ENCODE data around the gene RBM12. TPM values are rescaled to one million over a fixed set of nuclear protein-coding genes. Genes with fewer than 3 reads are reported as not detected.

The RBM12 gene
- total RNA-seq, 1 donor from 2014 or later = 139 TPM

GRCh38 chr20:35661053-35661452 lies 3.6 kb downstream of the RBM12 start:
- DNase-seq = no peak
- ATAC-seq (ENCODE audit: low read depth) = no peak
- no peaks in the 10 kb centered on the region for H3K27me3 Mint-ChIP-seq
- peaks cover 31% of the 10 kb centered on the region for H3K36me3 Mint-ChIP-seq (ENCODE audit: low read depth)
- H3K4me3 Mint-ChIP-seq = peak overlapping the region; percentile 94
- intact Hi-C loops (cut with micrococcal nuclease) = loop anchor here (5.0 kb wide), 1 partner anchor 59 kb away; no protein-coding TSS in a partner anchor
- POLR2A ChIA-PET = interaction anchor here (0.5 to 1.7 kb wide), 2 partner anchors 16 to 45 kb away, joined by 3 to 7 read pairs; partner anchors contain the start of gene SPAG4
- no peaks in the 10 kb centered on the region for H3K9me3 Mint-ChIP-seq
- no peak for TF ChIP-seq CTCF (IDR thresholded peaks at IDR 0.05)
- H3K4me1 Mint-ChIP-seq = peaks cover 75% of the 10 kb centered on the region
- no peak overlapping the region for H3K27ac Mint-ChIP-seq
- CTCF ChIA-PET = no interaction called here

- TF ChIP-seq CTCF (IDR thresholded peaks at IDR 0.05) = no peak
- Mint-ChIP-seq H3K27ac (peak overlapping the region; percentile 12), H3K4me3 (peak overlapping the region; percentile 46), H3K36me3 (ENCODE audit: low read depth) (peaks cover 31% of the 10 kb centered on the region), H3K4me1 (peaks cover 75% of the 10 kb centered on the region), H3K9me3 (no peaks in the 10 kb centered on the region), H3K27me3 (no peaks in the 10 kb centered on the region)
- ChIA-PET CTCF (no interaction called here), POLR2A (interaction anchor here (0.5 to 1.7 kb wide), 4 partner anchors 44 to 1708 kb away, joined by 3 to 7 read pairs (median 4); partner anchors contain the start of genes RBM39 and SPAG4)
- ATAC-seq (ENCODE audit: low read depth) = no peak
- intact Hi-C loops (cut with micrococcal nuclease) = loop anchor here (5.0 kb wide), 1 partner anchor 58 kb away; no protein-coding TSS in a partner anchor
- DNase-seq = no peak
Measured at GRCh38 chr20:35660122-35660937, 4.4 kb downstream of the RBM12 start.

DNA sequence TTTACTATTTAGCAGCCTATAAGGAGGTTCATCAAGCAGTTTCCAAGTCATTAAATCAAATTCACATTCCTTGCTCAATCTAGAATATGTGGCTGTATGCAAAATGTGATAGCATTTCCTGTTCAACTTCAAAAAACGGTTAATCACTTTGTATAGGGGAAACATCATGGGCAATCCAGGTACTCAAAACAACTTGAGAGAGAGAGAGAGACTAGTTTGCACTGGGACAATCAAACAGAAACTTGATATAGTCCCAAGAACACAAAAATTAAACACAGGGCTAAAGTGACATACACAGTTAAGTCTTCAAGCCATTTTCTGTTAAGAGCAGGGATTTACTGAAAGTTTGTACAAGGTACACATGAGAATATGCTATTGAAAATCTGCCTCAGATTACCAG lies 7.4 kb downstream of the RBM12 start:
- no peak overlapping the region for H3K27ac Mint-ChIP-seq
- peaks cover 16% of the 10 kb centered on the region for H3K36me3 Mint-ChIP-seq (ENCODE audit: low read depth)
- DNase-seq = no peak
- no peaks in the 10 kb centered on the region for H3K9me3 Mint-ChIP-seq
- TF ChIP-seq CTCF (IDR thresholded peaks at IDR 0.05) = no peak
- no peak overlapping the region for H3K4me3 Mint-ChIP-seq
- CTCF ChIA-PET = no interaction called here
- POLR2A ChIA-PET = no interaction called here
- no peaks in the 10 kb centered on the region for H3K27me3 Mint-ChIP-seq
- ATAC-seq (ENCODE audit: low read depth) = no peak
- H3K4me1 Mint-ChIP-seq = peaks cover 55% of the 10 kb centered on the region
- intact Hi-C loops (cut with micrococcal nuclease) = no loop called here

DNA sequence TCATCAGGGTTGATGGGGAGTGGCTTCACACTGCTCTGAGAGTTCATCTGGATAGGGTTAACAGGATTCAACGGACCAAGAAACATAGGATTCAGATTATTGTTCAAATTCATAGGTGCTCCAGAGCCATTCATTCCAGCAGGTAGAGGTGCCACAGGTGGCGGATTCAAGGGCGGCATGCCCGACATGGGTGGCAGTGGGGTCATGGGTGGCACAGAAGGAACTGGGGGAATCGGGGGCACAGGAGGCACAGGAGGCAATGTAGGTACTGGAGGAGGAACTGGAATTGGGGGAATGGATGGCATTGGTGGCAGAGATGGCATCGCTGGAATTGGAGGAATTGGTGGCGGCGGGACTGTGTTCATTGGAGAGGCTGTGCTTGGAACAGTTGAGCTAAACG lies 10.3 kb downstream of the RBM12 start:
- intact Hi-C loops (cut with micrococcal nuclease) = no loop called here
- no peak for DNase-seq
- H3K36me3 Mint-ChIP-seq (ENCODE audit: low read depth) = peaks cover 33% of the 10 kb centered on the region
- H3K4me3 Mint-ChIP-seq = no peak overlapping the region
- H3K27ac Mint-ChIP-seq = no peak overlapping the region
- no peaks in the 10 kb centered on the region for H3K9me3 Mint-ChIP-seq
- H3K4me1 Mint-ChIP-seq = peaks cover 35% of the 10 kb centered on the region
- ATAC-seq (ENCODE audit: low read depth) = no peak
- no peaks in the 10 kb centered on the region for H3K27me3 Mint-ChIP-seq
- ChIA-PET POLR2A (interaction anchor here (0.5 to 1.5 kb wide), 3 partner anchors 10 to 101 kb away, joined by 3 read pairs; partner anchors contain the start of genes CPNE1 and RBM12), CTCF (no interaction called here)
- no peak for TF ChIP-seq CTCF (IDR thresholded peaks at IDR 0.05)

DNA sequence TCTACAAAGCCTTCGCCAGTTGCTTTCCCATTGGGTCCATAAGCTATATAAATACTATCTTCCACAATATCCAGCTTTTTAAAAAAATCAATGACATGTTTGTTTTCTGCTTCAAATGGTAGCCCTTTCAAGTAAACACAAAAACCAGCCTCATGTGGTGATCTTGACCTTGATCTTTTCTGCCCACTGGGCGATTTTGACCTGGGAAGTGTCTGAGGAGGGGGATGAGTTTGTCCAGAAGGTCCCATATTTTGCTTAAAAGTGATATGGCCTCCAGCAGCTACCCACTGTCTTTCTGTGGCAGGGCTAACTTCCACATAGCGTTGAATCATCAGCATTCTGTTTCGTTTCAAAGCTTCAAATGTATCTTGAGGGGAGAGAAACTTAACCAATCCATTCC lies 10.8 kb downstream of the RBM12 start:
- ChIA-PET POLR2A (interaction anchor here (1.5 kb wide), 2 partner anchors 10 to 17 kb away, joined by 3 read pairs; partner anchors contain the start of genes CPNE1 and RBM12), CTCF (no interaction called here)
- peaks cover 35% of the 10 kb centered on the region for H3K36me3 Mint-ChIP-seq (ENCODE audit: low read depth)
- ATAC-seq (ENCODE audit: low read depth) (no peak), DNase-seq (no peak)
- no peak for TF ChIP-seq CTCF (IDR thresholded peaks at IDR 0.05)
- no peaks in the 10 kb centered on the region for H3K27me3 Mint-ChIP-seq
- H3K4me1 Mint-ChIP-seq = peaks cover 33% of the 10 kb centered on the region
- H3K27ac Mint-ChIP-seq = no peak overlapping the region
- no peak overlapping the region for H3K4me3 Mint-ChIP-seq
- intact Hi-C loops (cut with micrococcal nuclease) = no loop called here
- H3K9me3 Mint-ChIP-seq = no peaks in the 10 kb centered on the region

Data from activated B cell treated with CpG ODN at 0.5 μM for 24 hours (primary cell).